HUES48 (cell line): ENCODE results near the gene WNT7B.

Experiments
- H3K27ac ChIP-seq: one replicate; pipeline ENCODE4 v1.7.0; 2013; ENCODE audit warnings: low read depth, low read length, inconsistent platforms
- H3K27me3 ChIP-seq: 2 replicates; pipeline ENCODE4 v1.6.1; 2013; ENCODE audit warnings: mild to moderate bottlenecking, low read length; ENCODE audit not compliant: control insufficient read depth, insufficient read depth
- H3K36me3 ChIP-seq: 2 replicates; pipeline ENCODE4 v1.6.1; 2013; ENCODE audit warnings: low read length; ENCODE audit not compliant: control insufficient read depth, insufficient read depth
- H3K4me1 ChIP-seq: 2 replicates; pipeline ENCODE4 v1.6.1; 2013; ENCODE audit warnings: mild to moderate bottlenecking, low read length; ENCODE audit not compliant: control insufficient read depth, insufficient read depth
- H3K4me3 ChIP-seq: 2 replicates; pipeline ENCODE4 v1.5.1; 2013; ENCODE audit warnings: mild to moderate bottlenecking, low read depth, low read length
- H3K9ac ChIP-seq: 2 replicates; pipeline ENCODE4 v1.6.1; 2013; ENCODE audit warnings: mild to moderate bottlenecking, low read depth, low read length, moderate library complexity
- H3K9me3 ChIP-seq: 2 replicates; pipeline ENCODE4 v1.6.1; 2013; ENCODE audit warnings: low read length; ENCODE audit not compliant: control insufficient read depth, insufficient read depth

WNT7B gene

DNA sequence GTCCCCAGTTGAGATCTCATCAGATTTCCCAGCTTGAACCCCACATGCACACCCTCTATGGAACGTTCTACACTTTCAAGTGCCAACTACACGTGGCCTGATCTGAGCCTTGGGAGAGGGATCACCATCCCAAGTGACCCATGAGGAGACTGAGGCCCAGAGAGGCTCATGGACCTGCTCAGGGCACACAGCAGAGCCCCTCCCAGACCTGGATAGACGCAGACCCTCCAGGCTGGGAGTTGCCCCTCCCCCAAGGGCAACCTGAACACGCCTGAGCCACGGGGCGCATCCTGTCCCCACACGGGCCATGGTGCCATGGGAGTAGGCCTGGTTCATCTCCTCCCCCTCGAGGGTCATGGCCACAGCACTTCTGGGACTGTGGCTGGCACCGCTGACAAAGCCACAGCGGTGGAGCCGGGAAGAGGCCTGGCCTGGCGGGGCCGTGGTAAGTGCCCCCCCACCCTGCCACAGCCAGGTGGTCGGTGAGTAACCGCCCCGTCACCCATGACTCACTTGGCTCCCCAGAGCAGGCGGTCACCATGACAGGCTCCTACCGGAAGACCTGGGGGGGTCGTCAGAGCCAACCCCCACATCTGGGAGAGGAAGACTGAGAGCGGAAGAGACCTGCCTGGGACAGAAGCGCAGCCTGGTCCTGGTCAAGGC is 8.1 kb downstream of the WNT7B start:
- Histone ChIP-seq H3K27me3 (peaks cover 58% of the 10 kb centered on the region), H3K4me3 (no peak overlapping the region)

GRCh38 chr22:45968003-45968650 is 8.8 kb downstream of the WNT7B start:
- Histone ChIP-seq H3K9ac (no peak overlapping the region), H3K9me3 (peaks cover 7% of the 10 kb centered on the region), H3K27me3 (peaks cover 51% of the 10 kb centered on the region), H3K27ac (no peak overlapping the region), H3K4me3 (no peak overlapping the region), H3K4me1 (peaks cover 6% of the 10 kb centered on the region; the same call in 1 of the 2 replicates), H3K36me3 (no peaks in the 10 kb centered on the region)

More for the DNA sequence above, 8.1 kb downstream of the WNT7B start:
- H3K9ac ChIP-seq = no peak overlapping the region
- H3K9me3 ChIP-seq = peaks cover 12% of the 10 kb centered on the region
- no peaks in the 10 kb centered on the region for H3K36me3 ChIP-seq
- no peak overlapping the region for H3K27ac ChIP-seq
- peaks cover 6% of the 10 kb centered on the region; the same call in 1 of the 2 replicates for H3K4me1 ChIP-seq

GRCh38 chr22:45966895-45967365 is 10.0 kb downstream of the WNT7B start:
- no peak overlapping the region for H3K4me3 ChIP-seq
- no peaks in the 10 kb centered on the region for H3K36me3 ChIP-seq
- peaks cover 39% of the 10 kb centered on the region for H3K27me3 ChIP-seq
- H3K27ac ChIP-seq = no peak overlapping the region
- H3K9me3 ChIP-seq = no peaks in the 10 kb centered on the region
- peaks cover 6% of the 10 kb centered on the region; the same call in 1 of the 2 replicates for H3K4me1 ChIP-seq
- no peak overlapping the region for H3K9ac ChIP-seq

DNA sequence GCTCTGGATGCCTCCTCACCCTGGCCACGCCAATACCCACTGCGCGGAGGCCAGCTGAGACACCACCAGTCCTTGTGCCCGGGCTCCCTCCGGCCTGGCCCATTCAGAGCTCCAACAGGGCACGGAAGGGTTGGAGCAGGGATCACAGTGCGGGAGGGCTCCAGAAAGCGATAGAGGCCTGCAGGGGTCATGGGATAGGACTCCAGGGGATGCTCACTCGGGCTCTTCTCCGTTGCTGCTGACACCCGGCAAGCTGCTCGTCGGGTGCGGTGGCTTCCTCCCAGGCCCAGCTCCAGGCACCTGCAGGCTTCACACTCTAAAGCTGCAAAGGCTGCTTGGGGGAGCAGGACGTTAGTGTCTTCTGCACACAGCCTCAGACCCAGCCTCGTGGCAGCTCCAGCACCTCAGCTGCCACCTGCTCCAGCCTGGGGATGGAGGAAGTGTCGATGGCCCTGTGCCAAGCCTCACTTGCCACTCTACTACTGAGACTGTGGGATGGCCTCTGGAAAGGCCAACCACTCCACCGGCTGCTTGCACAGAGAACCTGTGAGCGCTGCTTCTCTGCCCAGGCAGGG is 10.6 kb downstream of the WNT7B start:
- no peak overlapping the region for H3K9ac ChIP-seq
- no peaks in the 10 kb centered on the region for H3K9me3 ChIP-seq
- H3K36me3 ChIP-seq = no peaks in the 10 kb centered on the region
- peaks cover 2% of the 10 kb centered on the region; the same call in 1 of the 2 replicates for H3K4me1 ChIP-seq
- H3K4me3 ChIP-seq = no peak overlapping the region
- H3K27ac ChIP-seq = no peak overlapping the region
- peaks cover 34% of the 10 kb centered on the region for H3K27me3 ChIP-seq

GRCh38 chr22:45965563-45965962 is 11.4 kb downstream of the WNT7B start:
- H3K9me3 ChIP-seq = no peaks in the 10 kb centered on the region
- H3K4me1 ChIP-seq = no peaks in the 10 kb centered on the region
- H3K4me3 ChIP-seq = no peak overlapping the region
- no peaks in the 10 kb centered on the region for H3K36me3 ChIP-seq
- peaks cover 25% of the 10 kb centered on the region for H3K27me3 ChIP-seq
- no peak overlapping the region for H3K9ac ChIP-seq
- H3K27ac ChIP-seq = no peak overlapping the region

DNA sequence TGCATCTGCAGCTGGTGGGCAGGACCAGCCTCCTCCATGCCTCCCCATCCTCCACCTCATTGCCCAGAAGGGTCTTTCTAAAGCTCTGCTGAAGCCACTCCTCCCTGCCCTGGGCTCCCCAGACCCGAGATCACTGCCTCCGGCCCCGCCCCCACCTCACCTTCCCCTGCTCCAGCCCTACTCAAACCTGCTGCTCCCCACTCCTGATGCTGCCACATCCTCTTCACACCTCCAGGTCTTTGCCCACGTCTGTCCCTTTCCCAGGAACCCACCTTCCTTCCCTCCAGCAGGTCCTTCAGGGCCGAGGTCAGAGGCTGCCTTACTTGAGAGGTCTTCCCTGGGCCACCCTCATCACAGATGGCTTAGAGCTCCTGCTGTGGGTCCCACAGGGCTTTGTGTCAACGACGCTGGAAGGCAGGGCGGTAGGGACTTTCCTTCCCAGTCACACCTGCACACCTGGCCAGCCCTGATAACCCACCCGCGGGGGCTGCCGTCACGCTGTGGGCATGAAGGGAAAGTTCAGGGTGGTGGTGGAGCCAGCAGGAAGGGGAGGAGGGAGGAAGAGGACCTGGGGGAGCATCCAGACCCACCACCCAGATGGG is 11.9 kb downstream of the WNT7B start:
- H3K27ac ChIP-seq = no peak overlapping the region
- H3K9ac ChIP-seq = no peak overlapping the region
- H3K9me3 ChIP-seq = no peaks in the 10 kb centered on the region
- no peak overlapping the region for H3K4me3 ChIP-seq
- peaks cover 20% of the 10 kb centered on the region for H3K27me3 ChIP-seq
- no peaks in the 10 kb centered on the region for H3K36me3 ChIP-seq
- no peaks in the 10 kb centered on the region for H3K4me1 ChIP-seq

DNA sequence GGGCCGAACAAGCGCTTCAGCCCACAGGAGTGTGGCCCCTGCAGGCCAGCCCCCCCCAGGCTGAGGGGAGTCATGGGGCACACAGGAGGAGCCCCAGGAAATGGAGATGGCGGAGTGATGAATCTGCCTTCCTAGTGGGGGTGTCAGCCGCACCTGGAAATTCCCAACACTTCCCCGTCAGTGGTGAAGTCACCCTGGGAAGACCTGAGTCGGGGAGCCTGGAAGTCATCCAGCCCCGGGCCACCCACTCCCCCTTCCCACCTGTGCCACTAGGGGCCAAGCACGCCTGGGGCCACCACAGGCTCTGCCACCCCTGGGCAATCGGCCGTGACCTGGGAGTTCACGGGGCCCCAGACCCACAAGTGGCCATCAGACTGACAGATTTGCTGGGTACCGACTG is 12.6 kb downstream of the WNT7B start:
- Histone ChIP-seq H3K9ac (no peak overlapping the region), H3K27ac (no peak overlapping the region), H3K4me1 (no peaks in the 10 kb centered on the region), H3K4me3 (no peak overlapping the region), H3K9me3 (no peaks in the 10 kb centered on the region), H3K36me3 (no peaks in the 10 kb centered on the region), H3K27me3 (peaks cover 13% of the 10 kb centered on the region)

GRCh38 chr22:45963821-45964220 is 13.1 kb downstream of the WNT7B start:
- H3K27me3 ChIP-seq = peaks cover 9% of the 10 kb centered on the region
- no peak overlapping the region for H3K4me3 ChIP-seq
- H3K9me3 ChIP-seq = no peaks in the 10 kb centered on the region
- H3K27ac ChIP-seq = no peak overlapping the region
- H3K36me3 ChIP-seq = no peaks in the 10 kb centered on the region
- no peak overlapping the region for H3K9ac ChIP-seq
- H3K4me1 ChIP-seq = no peaks in the 10 kb centered on the region

DNA sequence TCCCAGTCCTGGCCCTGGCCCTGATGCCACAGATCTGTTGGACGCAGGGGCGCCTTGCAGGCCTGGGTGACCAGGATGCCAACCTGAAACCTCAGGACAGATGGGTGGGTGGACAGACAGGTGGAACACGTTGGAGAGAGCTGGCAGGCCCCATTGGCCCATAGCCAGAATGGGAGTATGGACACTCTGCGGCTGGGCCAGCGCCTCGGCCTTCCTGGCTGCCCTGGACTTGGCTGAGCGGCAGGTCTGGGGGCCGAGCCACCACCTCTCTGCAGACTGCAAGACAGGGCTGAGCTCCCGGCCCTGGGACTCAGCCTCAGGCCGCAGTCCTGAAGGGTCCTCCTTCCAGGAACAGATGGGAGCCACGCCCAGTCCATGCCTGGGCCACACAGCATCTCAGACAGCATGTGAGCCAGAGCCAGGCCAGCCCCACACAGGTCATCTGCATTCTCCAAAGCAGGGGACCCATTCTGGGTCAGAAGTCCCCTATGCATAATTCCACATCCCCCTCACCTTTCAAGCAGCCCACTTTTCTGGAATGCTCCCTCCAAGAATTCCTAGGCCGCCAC is 14.1 kb downstream of the WNT7B start:
- no peak overlapping the region for H3K4me3 ChIP-seq
- H3K27ac ChIP-seq = no peak overlapping the region
- no peak overlapping the region for H3K9ac ChIP-seq
- H3K36me3 ChIP-seq = no peaks in the 10 kb centered on the region
- H3K27me3 ChIP-seq = peaks cover 2% of the 10 kb centered on the region
- H3K9me3 ChIP-seq = no peaks in the 10 kb centered on the region
- no peaks in the 10 kb centered on the region for H3K4me1 ChIP-seq

DNA sequence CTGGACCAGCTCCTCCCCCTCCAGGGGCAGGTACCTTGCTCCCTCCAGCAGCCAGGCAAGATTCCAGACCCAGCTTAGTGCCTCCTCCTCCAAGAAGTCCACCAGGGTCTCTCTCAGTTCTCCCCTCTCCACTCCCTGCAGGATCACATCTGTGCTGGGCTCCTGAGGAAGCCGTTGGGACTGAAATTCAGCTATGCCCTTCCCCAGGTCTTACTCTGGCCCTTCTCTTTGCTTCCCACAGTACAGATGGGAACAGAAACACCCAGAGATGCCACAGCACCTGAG is 14.6 kb downstream of the WNT7B start:
- Histone ChIP-seq H3K4me1 (no peaks in the 10 kb centered on the region), H3K9ac (no peak overlapping the region), H3K4me3 (no peak overlapping the region), H3K27me3 (no peaks in the 10 kb centered on the region; the same call in 1 of the 2 replicates), H3K27ac (no peak overlapping the region), H3K9me3 (no peaks in the 10 kb centered on the region), H3K36me3 (no peaks in the 10 kb centered on the region)
